HG03045 (cell line): ENCODE results near the gene TAS2R39.

Experiments
- ATAC-seq: cut with Tn5 transposase; IDR thresholded peaks from one replicate; pipeline ENCODE4 v1.9.1; 2021; ENCODE audit warnings: mild to moderate bottlenecking, moderate library complexity; ENCODE audit not compliant: unreplicated experiment

Gene TAS2R39

DNA sequence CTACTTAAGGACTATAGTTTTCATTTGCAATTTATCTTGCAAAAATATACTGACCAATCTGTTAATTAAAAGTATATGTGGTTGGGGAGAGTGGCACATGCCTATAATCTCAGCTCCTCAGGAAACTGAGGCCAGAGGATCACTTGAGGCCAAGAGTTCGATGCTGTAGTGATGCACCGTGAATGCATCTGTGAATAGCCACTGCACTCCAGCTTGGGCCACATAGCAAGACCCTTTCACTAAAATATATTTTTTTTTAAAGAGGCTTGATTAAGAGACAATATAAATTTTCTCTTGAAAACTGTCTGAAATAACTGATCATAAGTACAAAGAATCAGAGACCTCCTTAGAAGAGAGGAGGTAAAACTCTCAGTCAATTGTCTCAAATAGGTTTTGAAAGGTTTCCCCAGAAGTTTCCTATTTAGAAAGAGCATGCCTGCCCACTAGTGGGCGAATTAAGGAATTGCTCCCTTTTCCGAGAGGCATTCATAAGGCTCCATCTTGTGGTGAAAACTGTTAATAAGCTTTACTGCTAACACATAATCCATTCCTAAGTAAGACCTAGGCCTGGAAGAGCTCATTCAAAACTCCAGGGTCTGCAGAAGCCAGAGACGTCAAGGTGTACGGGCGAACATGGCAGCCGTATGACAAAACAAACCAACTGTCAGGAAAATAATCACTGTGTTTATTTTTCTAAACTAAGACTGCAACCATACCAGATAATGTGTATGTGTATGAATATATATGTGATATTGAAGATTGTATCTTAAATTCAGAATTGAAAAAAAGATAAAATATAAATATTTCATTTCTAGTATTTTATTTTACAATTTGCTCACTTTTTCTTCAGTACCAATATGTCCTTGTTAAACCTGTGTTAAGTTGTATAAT lies 31.8 kb downstream of the TAS2R39 start:
- peak; percentile 80 for ATAC-seq

DNA sequence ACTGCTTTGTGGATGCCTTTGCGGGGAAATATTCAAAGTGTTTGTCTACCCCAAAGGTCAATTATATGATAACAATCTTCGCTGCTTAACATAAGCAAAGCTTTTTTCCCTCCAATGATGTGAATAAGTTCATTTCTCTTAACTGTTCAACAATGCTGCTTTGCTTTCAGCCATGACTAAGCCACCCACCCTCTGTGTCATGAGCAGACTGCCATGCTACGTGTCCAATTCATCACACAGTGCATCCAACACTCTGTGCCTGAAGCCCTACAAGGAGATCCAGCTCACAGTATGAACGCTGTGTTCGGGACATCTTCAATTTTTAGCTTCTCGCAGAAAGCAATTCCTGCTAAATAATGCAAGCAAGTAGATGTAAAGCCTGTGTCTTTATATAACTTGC lies 32.9 kb downstream of the TAS2R39 start:
- ATAC-seq = no peak

DNA sequence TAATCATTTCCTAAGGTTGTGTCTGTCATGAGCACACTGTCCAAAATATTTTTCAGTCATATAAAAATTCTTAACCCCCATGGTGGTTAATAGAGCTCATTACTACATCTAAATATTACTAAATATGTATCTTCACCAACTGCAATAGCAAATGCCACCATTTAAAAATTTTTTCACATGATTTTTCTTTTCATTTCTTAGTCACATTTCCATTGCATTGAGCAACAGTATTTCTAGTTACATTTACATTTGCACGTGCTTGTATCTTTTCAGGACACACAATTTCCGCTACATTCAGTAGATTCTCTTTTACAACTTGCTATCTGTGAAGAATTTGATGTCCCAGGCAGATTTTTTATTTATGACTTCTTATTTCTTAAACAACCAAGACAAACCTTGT lies 33.5 kb downstream of the TAS2R39 start:
- ATAC-seq = no peak

DNA sequence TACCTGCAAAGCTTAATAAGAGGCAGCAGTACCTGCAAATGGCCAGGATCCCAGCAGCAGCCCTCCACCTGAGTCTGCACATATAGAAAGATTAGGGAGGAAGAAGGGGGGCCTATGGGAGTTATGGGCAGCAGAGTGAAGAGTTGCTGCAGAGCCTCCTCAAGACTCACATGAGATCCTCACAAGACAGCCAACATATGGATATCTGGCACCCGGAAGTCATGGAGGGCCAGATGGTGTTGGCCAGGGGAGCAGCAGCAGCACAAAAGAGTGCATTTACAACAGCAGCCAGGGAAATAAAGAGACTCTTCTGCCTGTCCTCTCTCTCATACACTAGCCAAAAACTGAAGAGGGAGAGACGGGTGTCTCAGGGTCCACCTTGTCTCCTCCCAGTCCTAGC lies 34.6 kb downstream of the TAS2R39 start:
- ATAC-seq = no peak

DNA sequence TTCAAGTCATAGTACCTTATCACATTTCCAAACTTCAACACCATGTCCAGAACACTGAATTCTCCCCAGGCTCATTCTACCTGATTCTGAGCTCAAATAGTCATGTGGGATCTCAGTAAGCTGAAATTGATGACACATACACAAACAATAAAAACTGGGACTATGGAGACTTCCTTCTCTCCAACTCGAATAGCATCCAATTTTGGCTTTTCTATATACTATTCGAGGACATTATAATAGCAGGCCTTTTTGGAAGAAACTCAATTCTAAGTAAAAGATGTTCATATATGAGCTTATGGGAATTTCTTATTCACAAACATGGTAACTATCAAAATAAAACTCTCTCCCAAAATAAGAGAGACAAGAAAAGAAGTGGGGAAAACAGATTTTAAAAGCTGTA lies 38.1 kb downstream of the TAS2R39 start:
- no peak for ATAC-seq

DNA sequence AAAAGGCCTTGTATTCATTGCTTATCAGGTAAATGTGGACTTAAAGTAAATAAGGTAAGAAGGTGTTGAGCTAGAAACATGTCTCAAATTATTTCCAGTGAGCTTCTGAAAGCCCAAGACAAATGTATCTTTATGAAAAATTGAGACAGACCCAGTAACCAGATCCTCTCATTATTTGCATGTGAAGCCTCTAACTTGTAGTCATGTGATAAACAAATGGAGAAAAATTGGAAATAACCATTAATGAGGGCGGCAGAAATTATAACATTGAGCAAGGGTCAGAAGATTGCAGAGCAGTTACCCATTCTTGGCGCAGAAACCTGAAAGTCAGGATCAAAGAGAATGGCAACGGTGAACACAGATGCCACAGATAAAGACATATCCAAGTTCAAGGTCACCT lies 38.5 kb downstream of the TAS2R39 start, which contains the start of gene TAS2R40:
TSS of gene TAS2R40 (plus strand) at position 301 of the 400 bp plus-strand sequence. CDS start at position 343, 42 bp downstream.
- no peak for ATAC-seq

DNA sequence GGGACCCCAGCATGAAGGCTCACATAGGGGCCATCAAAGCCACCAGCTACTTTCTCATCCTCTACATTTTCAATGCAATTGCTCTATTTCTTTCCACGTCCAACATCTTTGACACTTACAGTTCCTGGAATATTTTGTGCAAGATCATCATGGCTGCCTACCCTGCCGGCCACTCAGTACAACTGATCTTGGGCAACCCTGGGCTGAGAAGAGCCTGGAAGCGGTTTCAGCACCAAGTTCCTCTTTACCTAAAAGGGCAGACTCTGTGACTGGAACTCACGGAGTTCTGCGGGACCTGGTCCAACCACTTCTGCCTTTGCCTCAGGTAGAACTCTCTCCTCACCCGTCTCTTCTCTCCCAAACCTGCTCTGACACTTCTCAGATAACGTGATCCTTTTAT lies 39.6 kb downstream of the TAS2R39 start:
- ATAC-seq = no peak

DNA sequence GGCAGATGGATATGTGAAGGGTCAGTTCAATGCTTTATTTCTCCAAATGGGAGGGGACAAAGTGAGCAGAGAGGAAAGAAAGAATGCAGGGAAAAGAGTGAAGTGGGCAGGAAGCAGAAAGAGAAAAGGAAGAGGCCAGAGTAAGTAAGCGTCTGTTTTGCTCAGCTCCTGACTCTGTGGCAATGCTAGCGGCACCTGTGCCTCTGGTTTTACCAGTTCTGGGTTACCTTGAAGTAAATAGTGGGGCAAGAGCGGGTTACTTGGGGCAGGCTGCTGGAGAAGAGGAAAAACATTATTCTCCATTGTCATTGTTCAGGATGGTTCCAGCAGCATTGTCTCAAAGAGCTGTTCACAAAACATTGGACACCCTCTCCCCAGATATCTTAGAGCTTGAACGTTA lies 40.6 kb downstream of the TAS2R39 start:
- ATAC-seq = no peak

DNA sequence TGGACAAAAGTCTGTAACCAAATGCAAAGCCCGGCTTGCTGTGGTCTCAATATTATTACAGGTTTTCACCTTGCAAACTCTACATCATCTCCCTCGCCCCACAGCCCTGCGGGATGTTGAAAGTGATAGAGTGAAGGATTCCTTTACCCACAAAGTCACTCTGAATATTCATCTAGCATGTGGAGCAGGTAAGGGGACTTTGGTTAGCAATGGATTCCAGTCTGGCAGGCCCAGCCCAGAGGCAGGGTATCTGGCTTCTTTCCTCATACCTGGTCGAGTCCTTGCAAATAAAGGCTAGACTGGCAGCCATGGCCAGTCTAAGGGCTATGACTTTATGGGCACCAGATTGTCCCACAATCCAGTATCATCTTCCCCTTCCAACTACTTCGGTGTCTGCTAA lies 41.8 kb downstream of the TAS2R39 start:
- ATAC-seq = no peak

DNA sequence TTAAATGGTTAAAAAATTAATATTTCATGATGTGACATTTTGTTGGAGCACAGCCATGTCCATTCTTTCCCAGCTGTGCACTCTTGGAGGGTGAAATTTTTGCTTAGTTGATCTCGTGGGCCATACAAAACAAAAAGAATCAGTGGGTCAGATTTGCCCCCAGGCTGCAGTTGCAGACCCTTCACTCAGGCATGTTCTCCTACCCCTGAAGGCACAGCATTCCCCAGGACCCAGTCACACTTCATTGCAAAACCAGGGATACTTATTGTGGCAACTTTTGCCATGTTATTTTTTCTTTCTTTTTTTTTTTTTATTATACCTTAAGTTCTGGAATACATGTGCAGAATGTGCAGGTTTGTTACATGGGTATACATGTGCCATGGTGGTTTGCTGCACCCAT lies 44.6 kb downstream of the TAS2R39 start:
- ATAC-seq = no peak

DNA sequence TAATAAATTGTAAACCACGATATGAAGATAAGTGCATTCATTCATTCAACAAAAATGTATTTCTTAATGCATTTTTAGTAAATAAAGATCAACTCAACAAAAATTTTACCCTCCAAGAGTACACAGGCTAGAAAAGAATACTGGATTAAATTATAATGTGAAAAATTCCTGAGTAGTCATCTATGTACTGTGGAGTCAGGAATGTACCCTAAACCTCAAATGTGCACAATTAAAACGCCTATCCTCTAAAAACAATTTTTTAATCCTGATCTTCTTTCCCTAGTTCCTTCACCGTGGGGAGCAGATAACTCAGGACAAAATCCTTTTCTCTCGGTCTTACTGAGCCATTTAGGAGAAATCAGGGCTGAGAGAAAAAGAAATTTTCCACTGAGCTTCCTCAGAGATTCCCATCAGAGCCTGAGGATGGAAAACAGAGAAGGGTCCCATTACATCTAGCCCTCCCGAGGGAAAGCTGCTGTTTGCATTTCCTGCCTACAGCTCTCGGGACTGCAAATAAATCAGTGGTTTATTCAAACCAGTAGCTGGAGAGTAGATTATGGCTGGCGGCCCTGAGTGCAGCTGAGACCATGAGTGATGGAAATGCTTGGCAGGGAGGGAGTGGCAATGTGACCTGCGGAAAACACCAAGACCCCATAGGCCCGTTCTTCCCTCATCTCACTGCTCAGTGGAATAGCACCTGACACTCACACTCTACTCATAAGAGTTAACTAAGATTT lies 46.0 kb downstream of the TAS2R39 start:
- ATAC-seq = no peak

DNA sequence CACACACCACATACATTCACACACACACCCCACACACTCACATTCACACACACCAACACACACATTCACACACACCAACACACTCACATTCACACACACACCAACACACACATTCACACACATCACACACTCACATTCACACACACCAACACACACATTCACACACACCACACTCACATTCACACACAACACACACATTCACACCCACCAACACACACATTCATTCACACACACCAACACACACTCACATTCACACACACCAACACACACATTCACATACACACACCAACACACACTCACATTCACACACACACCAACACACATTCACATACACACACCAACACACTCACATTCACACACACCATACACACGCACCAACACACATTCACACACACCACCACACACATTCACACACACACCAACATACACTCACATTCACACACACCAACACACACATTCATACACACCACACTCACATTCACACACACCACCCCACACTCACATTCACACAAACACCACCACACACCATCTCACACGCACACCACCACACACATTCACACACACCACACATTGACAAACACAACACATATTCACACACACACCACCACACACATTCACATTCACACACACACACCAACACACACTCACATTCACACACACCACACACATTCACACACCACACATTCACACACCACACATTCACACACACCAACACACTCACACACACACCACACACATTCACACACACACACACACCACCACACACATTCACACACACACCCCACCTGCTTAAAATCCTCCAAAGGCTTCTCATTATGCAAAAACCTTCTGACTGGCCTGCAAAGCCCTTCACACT lies 47.6 kb downstream of the TAS2R39 start:
- ATAC-seq = no peak
